GM23338 (cell line): ENCODE results near the gene MAP2K1. TPM values are rescaled to one million over a fixed set of nuclear protein-coding genes. Genes with fewer than 3 reads are reported as not detected.

Experiments
- ATAC-seq: fragments of 200-7000 bp; cut with Tn5 transposase; 3 replicates; pipeline ENCODE4 v1.9.1; 2020
- DNase-seq: peaks from one replicate; pipeline ENCODE4 v3.0.0-alpha.2; 2015; ENCODE audit warnings: low spot score
- H2AFZ ChIP-seq: fragments of 200-600 bp; sonication (generic); 2 replicates; pipeline ENCODE4 v1.8.0; 2016; ENCODE audit warnings: antibody characterized with exemption, mild to moderate bottlenecking, moderate library complexity
- H3F3A ChIP-seq: fragments of 200-600 bp; sonication (generic); replicated peaks from 2 replicates; pipeline ENCODE4 v1.8.0; 2017; ENCODE audit warnings: antibody characterized with exemption, mixed run types, low read depth
- H3K27ac ChIP-seq: fragments of 200-600 bp; sonication (generic); 2 replicates; pipeline ENCODE4 v1.6.1; 2016; ENCODE audit warnings: low read depth
- H3K27me3 ChIP-seq: fragments of 200-600 bp; sonication (generic); 2 replicates; pipeline ENCODE4 v1.8.0; 2016; ENCODE audit warnings: mild to moderate bottlenecking, mixed run types, moderate library complexity; ENCODE audit not compliant: insufficient read depth
- H3K36me3 ChIP-seq: fragments of 200-600 bp; sonication (generic); 2 replicates; pipeline ENCODE4 v1.8.0; 2016; ENCODE audit warnings: mild to moderate bottlenecking; ENCODE audit not compliant: insufficient read depth
- H3K4me1 ChIP-seq: fragments of 200-600 bp; sonication (generic); 2 replicates; pipeline ENCODE4 v1.8.0; 2016; ENCODE audit warnings: mild to moderate bottlenecking, moderate library complexity; ENCODE audit not compliant: insufficient read depth
- H3K4me2 ChIP-seq: fragments of 200-600 bp; sonication (generic); 2 replicates; pipeline ENCODE4 v1.7.1; 2017; ENCODE audit warnings: mixed run types
- H3K4me3 ChIP-seq: fragments of 200-600 bp; sonication (generic); 2 replicates; pipeline ENCODE4 v1.6.1; 2016; ENCODE audit warnings: mixed run types
- H3K79me2 ChIP-seq: fragments of 200-600 bp; sonication (generic); replicated peaks from 2 replicates; pipeline ENCODE4 v1.8.0; 2017; ENCODE audit warnings: mild to moderate bottlenecking; ENCODE audit not compliant: insufficient read depth
- H3K9me2 ChIP-seq: fragments of 200-600 bp; sonication (generic); 2 replicates; pipeline ENCODE4 v1.8.0; 2017; ENCODE audit not compliant: insufficient read depth
- H4K20me1 ChIP-seq: fragments of 200-600 bp; sonication (generic); replicated peaks from 2 replicates; pipeline ENCODE4 v1.8.0; 2017; ENCODE audit warnings: mild to moderate bottlenecking; ENCODE audit not compliant: insufficient read depth
- H3K27ac Mint-ChIP-seq: 2 replicates; pipeline ENCODE4 v1.8.0; 2020; ENCODE audit warnings: inconsistent platforms, mild to moderate bottlenecking, moderate library complexity, mixed read lengths
- H3K27me3 Mint-ChIP-seq: 3 replicates; pipeline ENCODE4 v1.8.0; 2022; ENCODE audit warnings: low read depth, mild to moderate bottlenecking, moderate library complexity, mixed read lengths, inconsistent platforms; ENCODE audit not compliant: insufficient read depth, poor library complexity
- H3K36me3 Mint-ChIP-seq: 3 replicates; pipeline ENCODE4 v1.8.0; 2021; ENCODE audit warnings: low read depth, mild to moderate bottlenecking, inconsistent platforms, moderate library complexity, mixed read lengths
- H3K4me1 Mint-ChIP-seq: 3 replicates; pipeline ENCODE4 v1.8.0; 2020; ENCODE audit warnings: mild to moderate bottlenecking, inconsistent platforms, mixed read lengths
- H3K4me3 Mint-ChIP-seq: 3 replicates; pipeline ENCODE4 v1.8.0; 2021; ENCODE audit warnings: moderate library complexity, mild to moderate bottlenecking, inconsistent platforms, mixed read lengths
- H3K9me3 Mint-ChIP-seq: 3 replicates; pipeline ENCODE4 v1.8.0; 2020; ENCODE audit warnings: moderate library complexity, mild to moderate bottlenecking, inconsistent platforms, mixed read lengths
- CREB1 ChIP-seq: fragments of 250-450 bp; sonication (Bioruptor Pico); IDR thresholded peaks from 2 replicates; pipeline ENCODE4 v1.5.0; 2020; ENCODE audit warnings: low read depth, mild to moderate bottlenecking, moderate library complexity
- CTCF ChIP-seq, 2 experiments: fragments of 200-600 bp in 1 of 2; sonication (generic) in 1 of 2; conservative IDR thresholded peaks; 2 replicates each; pipeline versions ENCODE4 v1.5.1 to v1.6.1; 2016 to 2017; ENCODE audit warnings: antibody characterized with exemption in 2 of 2, low read depth in 2 of 2, mild to moderate bottlenecking in 2 of 2, moderate library complexity in 1 of 2
- EZH2phosphoT487 ChIP-seq: fragments of 200-600 bp; sonication (generic); IDR thresholded peaks from one replicate; pipeline ENCODE4 v1.8.1; 2018; ENCODE audit warnings: antibody characterized with exemption; ENCODE audit not compliant: unreplicated experiment
- JUNB ChIP-seq: IDR thresholded peaks from one replicate; pipeline ENCODE4 v1.6.1; 2016; ENCODE audit warnings: antibody characterized with exemption; ENCODE audit not compliant: unreplicated experiment
- NANOG ChIP-seq: IDR thresholded peaks from 2 replicates; pipeline ENCODE4 v1.6.1; 2016; ENCODE audit warnings: antibody characterized with exemption, borderline replicate concordance
- REST ChIP-seq: IDR thresholded peaks from one replicate; pipeline ENCODE4 v1.6.1; 2018; ENCODE audit warnings: antibody characterized with exemption; ENCODE audit not compliant: unreplicated experiment
- STAT1 ChIP-seq: IDR thresholded peaks from one replicate; pipeline ENCODE4 v1.6.1; 2016; ENCODE audit warnings: antibody characterized with exemption; ENCODE audit not compliant: unreplicated experiment
- ZNF331 ChIP-seq: fragments of 250-450 bp; sonication (Bioruptor Pico); IDR thresholded peaks from 2 replicates; pipeline ENCODE4 v1.5.0; 2020; ENCODE audit warnings: low read depth, mild to moderate bottlenecking, moderate library complexity
- ZNF462 ChIP-seq: fragments of 250-450 bp; sonication (Bioruptor Pico); IDR thresholded peaks from 2 replicates; pipeline ENCODE4 v1.5.0; 2020; ENCODE audit warnings: mild to moderate bottlenecking, moderate library complexity
- polyA plus RNA-seq: library from polyadenylated mRNA; unstranded; fragments of >200 nt; fragmentation: Nextera tagmentation; extraction: Ambion mirVana; gene quantifications from 2 replicates; pipeline ENCODE4 v1.2.1, GENCODE V29; 2016
- total RNA-seq: library from RNA; depleted of rRNA; stranded (reverse); fragments of >200 nt; shearing (Covaris generic); gene quantifications from 2 replicates; pipeline ENCODE4 v1.2.3, GENCODE V29; 2014

Gene MAP2K1
- total and polyA plus RNA-seq, 2 experiments from 2014 or later = 42.0 to 68.5 TPM

- TF ChIP-seq ZNF462 (CRISPR knock-in tag) = no peak
- no peak for TF ChIP-seq ZNF331 (CRISPR knock-in tag)
- TF ChIP-seq CREB1 (CRISPR knock-in tag) = no peak
- no peak for TF ChIP-seq JUNB
Measured at GRCh38 chr15:66408675-66409282, 22.1 kb downstream of the MAP2K1 start (continued).

GRCh38 chr15:66409565-66410108, 22.9 kb downstream of the MAP2K1 start:
- 0 out of 2 replicates have a peak, but pooled peaks cover 3% of the 10 kb centered on the region for H3F3A ChIP-seq
- Mint-ChIP-seq H3K27me3 (peaks cover 3% of the 10 kb centered on the region), H3K4me3 (no peak overlapping the region), H3K36me3 (peaks cover 19% of the 10 kb centered on the region), H3K4me1 (peaks cover 62% of the 10 kb centered on the region), H3K27ac (no peak overlapping the region), H3K9me3 (peaks cover 14% of the 10 kb centered on the region)
- no peak overlapping the region for H2AFZ ChIP-seq
- H3K36me3 ChIP-seq = peaks cover 8% of the 10 kb centered on the region
- no peaks in the 10 kb centered on the region for H3K27me3 ChIP-seq
- peak overlapping the region; percentile 75; the same call in 1 of the 2 replicates for H3K27ac ChIP-seq
- H3K9me2 ChIP-seq = no peaks in the 10 kb centered on the region
- peak overlapping the region; percentile 16; the same call in 1 of the 2 replicates for H3K4me2 ChIP-seq
- no peak overlapping the region for H3K4me3 ChIP-seq
- no peak for DNase-seq
- ATAC-seq = no peak
- peaks cover 3% of the 10 kb centered on the region; the same call in 1 of the 2 replicates for H4K20me1 ChIP-seq
- peaks cover 98% of the 10 kb centered on the region for H3K79me2 ChIP-seq
- H3K4me1 ChIP-seq = peaks cover 43% of the 10 kb centered on the region
- TF ChIP-seq JUNB = no peak
- TF ChIP-seq STAT1 = no peak
- TF ChIP-seq CREB1 (CRISPR knock-in tag) = no peak
- no peak for TF ChIP-seq NANOG
- TF ChIP-seq EZH2phosphoT487 = no peak
- TF ChIP-seq CTCF (conservative IDR thresholded peaks at IDR 0.05; ENCODE audit: low read depth in 2 of 2) = no peak
- TF ChIP-seq ZNF331 (CRISPR knock-in tag) = no peak
- TF ChIP-seq REST = no peak
